ENCODE results near the gene GALNT10.

The GALNT10 gene

GRCh38 chr5:154179846-154180710 is 10.5 kb upstream of the GALNT10 start:
- no peak for DNase-seq

- DNase-seq = no peak
Observed at GRCh38 chr5:154181161-154181560, 9.4 kb upstream of the GALNT10 start.

- DNase-seq = no peak
Observed at GRCh38 chr5:154189256-154189818, 1.2 kb upstream of the GALNT10 start.

GRCh38 chr5:154189819-154190594 is 526 bp upstream of the GALNT10 start:
- DNase-seq = no peak

GRCh38 chr5:154191467-154192261 is 1.1 kb downstream of the GALNT10 start:
- no peak for DNase-seq

- no peak for DNase-seq
Observed at GRCh38 chr5:154193283-154193682, 2.8 kb downstream of the GALNT10 start.

- no peak for DNase-seq
Observed at GRCh38 chr5:154193701-154194121, 3.2 kb downstream of the GALNT10 start.

GRCh38 chr5:154194345-154195329 is 4.1 kb downstream of the GALNT10 start:
- DNase-seq = no peak

- DNase-seq = no peak
Observed at GRCh38 chr5:154196281-154196680, 5.7 kb downstream of the GALNT10 start.

GRCh38 chr5:154196955-154197652 is 6.6 kb downstream of the GALNT10 start:
- DNase-seq = no peak

GRCh38 chr5:154197801-154198491 is 7.4 kb downstream of the GALNT10 start:
- no peak for DNase-seq

- DNase-seq = no peak
Observed at GRCh38 chr5:154198611-154199230, 8.2 kb downstream of the GALNT10 start.

GRCh38 chr5:154199263-154199662 is 8.7 kb downstream of the GALNT10 start:
- no peak for DNase-seq

GRCh38 chr5:154199671-154200220 is 9.2 kb downstream of the GALNT10 start:
- DNase-seq = no peak

GRCh38 chr5:154200221-154200620 is 9.7 kb downstream of the GALNT10 start:
- DNase-seq = no peak

GRCh38 chr5:154201108-154201769 is 10.7 kb downstream of the GALNT10 start:
- no peak for DNase-seq

GRCh38 chr5:154202379-154203260 is 12.1 kb downstream of the GALNT10 start:
- DNase-seq = no peak

Data from SIG-M5 (cell line).